Measurements from ENCODE around the gene CLEC18A.
"Not testable (repeated sequence)": the region's sequence is repeated elsewhere in the genome, so short reads cannot be mapped to it uniquely, and the experiment has no call there.

CLEC18A gene

GRCh38 chr16:69951017-69951671, at the start of gene CLEC18A:
CLEC18A (plus strand) TSS chr16:69951334; CDS start chr16:69951367, 33 bp downstream.
- not testable (repeated sequence) for DNase-seq (ENCODE audit: low spot score); H3K27ac ChIP-seq; H3K4me3 ChIP-seq

GRCh38 chr16:69903865-69904415, 47.2 kb upstream of the CLEC18A start:
- Histone ChIP-seq H3K4me3 (no peak overlapping the region), H3K27ac (no peak overlapping the region)
- TF ChIP-seq CTCF (IDR thresholded peaks at IDR 0.05), result no peak
- no peak for DNase-seq (ENCODE audit: low spot score)

- Histone ChIP-seq H3K4me3 (no peak overlapping the region), H3K27ac (no peak overlapping the region)
- no peak for TF ChIP-seq CTCF (IDR thresholded peaks at IDR 0.05)
- DNase-seq (ENCODE audit: low spot score), result no peak
These were observed 46.5 kb upstream of the CLEC18A start for GRCh38 chr16:69904495-69905170.

GRCh38 chr16:69905171-69905555, 46.0 kb upstream of the CLEC18A start:
- no peak overlapping the region for H3K27ac ChIP-seq
- no peak for TF ChIP-seq CTCF (IDR thresholded peaks at IDR 0.05)
- DNase-seq (ENCODE audit: low spot score), result no peak

GRCh38 chr16:69906838-69907401, 44.2 kb upstream of the CLEC18A start:
- Histone ChIP-seq H3K4me3 (no peak overlapping the region), H3K27ac (no peak overlapping the region)
- TF ChIP-seq CTCF (IDR thresholded peaks at IDR 0.05), result no peak
- no peak for DNase-seq (ENCODE audit: low spot score)

More at GRCh38 chr16:69905171-69905555, 46.0 kb upstream of the CLEC18A start:
- H3K4me3 ChIP-seq, result no peak overlapping the region

- TF ChIP-seq CTCF (IDR thresholded peaks at IDR 0.05), result no peak
- DNase-seq (ENCODE audit: low spot score), result no peak
- H3K27ac ChIP-seq, result no peak overlapping the region
- H3K4me3 ChIP-seq, result no peak overlapping the region
These were observed 42.1 kb upstream of the CLEC18A start for GRCh38 chr16:69909043-69909442.

- no peak overlapping the region for H3K27ac ChIP-seq
- DNase-seq (ENCODE audit: low spot score), result no peak
- TF ChIP-seq CTCF (IDR thresholded peaks at IDR 0.05), result no peak
- no peak overlapping the region for H3K4me3 ChIP-seq
These were observed 41.4 kb upstream of the CLEC18A start for GRCh38 chr16:69909760-69910159.

Measured in coronary artery (tissue), 2 donors.